ENCODE measurements around the gene GRM4.
"Not testable (repeated sequence)": the region's sequence is repeated elsewhere in the genome, so short reads cannot be mapped to it uniquely, and the experiment has no call there.

Gene GRM4

DNA sequence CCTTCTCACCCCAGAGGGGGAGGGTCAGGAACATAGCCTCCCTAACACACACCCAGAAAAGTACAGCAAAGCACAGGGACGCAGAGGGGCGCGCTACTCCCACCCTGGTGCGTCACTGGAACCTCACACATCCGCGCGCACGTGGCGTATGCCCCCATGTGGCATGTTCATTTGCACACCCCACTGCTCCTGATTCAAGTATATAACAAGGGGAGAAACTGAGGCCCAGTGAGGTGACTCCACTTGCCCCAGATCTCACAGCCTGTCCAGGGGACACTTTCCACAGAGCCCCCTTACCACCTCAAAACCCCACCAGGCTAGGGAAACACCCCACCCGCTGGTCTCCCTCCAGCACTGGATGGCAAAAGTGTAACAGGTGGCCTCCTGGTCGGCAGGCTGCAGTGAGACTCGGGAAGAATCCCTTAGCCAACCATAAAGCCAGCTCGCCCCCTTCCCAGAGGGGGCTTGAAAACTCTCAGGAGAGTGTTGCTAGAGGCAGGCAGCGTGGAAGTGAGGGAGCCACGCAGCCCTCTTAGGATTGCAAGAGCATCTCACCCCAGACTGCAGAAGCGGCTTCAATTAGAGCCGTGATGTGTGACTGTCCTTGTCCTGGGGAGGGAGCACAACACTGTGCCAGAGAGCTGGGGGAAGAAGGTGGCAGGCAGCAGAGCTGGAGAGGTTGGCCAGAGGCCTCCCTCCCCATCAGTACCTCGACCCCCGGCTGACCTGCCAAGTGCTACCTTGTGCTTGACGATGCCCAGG lies at the start of gene GRM4:
Gene GRM4 (minus strand): TSS at position 67 of the 762 bp plus-strand sequence. CDS start 12,591 bp downstream, outside the sequence.
- no peak for DNase-seq

DNA sequence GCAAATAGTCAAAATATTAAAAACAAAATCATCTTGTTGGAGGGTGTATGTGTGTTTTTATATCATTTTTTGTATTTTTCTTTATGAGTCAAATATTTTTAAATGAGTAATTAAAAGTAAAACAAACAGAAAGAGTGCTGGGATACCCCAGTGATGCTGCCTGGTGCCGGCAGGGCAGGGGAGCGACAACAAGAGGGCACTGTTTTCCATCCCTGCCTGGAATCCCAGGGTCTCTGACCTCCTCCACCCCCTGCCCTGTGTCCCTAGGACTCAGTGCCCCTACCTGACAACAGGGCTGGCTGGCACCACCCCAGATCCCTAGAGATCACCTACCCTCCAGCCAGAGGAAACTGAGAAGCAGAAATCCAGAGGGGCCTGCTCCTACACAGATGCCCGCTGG lies 48.9 kb upstream of the GRM4 start:
- no peak for DNase-seq

DNA sequence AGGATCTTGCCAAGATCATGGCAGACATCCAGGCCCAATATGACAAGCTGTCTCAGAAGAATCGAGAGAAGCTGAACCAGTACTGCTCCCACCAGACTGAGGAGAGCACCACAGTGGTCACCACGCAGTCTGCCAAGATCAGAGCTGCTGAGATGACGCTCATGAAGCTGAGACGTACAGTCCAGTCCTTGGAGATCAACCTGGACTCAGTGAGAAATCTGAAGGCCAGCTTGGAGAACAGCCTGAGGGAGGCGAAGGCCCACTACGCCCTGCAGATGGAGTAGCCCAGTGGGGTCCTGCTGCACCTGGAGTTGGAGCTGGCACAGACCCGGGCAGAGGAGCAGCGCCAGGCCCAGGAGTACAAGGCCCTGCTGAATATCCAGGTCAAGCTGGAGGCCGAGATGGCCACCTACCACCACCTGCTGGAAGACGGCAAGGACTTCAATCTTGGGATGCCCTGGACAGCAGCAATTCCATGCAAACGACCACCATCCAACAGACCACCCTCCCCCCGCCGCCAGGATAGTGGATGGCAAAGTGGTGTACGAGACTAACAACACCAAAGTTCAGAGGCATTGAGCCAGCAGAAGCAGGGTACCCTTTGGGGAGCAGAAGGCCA lies 44.7 kb upstream of the GRM4 start:
- no peak for DNase-seq

DNA sequence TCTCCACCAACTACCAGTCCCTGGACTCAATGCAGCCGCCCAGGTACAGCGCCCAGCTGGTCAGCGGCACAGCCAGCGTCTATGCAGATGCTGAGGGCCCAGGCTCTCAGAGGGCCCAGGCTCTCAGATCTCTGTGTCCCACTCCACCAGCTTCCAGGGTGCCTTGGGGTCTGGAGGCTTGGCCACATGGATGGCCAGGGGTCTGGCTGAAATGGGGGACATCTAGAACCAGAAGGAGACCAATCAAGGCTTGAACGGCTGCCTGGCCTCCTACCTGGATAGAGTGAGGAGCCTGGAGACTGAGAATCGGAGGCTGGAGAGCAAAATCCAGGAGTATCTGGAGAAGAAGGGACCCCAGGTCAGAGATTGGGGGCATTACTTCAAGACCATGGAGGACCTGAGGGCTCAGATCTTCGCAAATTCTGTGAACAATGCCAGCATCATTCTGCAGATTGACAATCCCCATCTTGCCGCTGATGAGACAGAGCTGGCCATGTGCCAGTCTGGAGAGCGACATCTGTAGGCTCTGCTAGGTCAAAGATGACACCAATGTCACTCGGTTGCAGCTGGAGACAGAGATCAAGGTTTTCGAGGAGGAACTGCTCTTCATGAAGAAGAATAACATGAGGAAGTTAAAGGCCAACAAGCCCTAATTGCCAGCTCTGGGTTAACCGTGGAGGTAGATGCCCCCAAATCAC lies 44.1 kb upstream of the GRM4 start:
- DNase-seq, result no peak

DNA sequence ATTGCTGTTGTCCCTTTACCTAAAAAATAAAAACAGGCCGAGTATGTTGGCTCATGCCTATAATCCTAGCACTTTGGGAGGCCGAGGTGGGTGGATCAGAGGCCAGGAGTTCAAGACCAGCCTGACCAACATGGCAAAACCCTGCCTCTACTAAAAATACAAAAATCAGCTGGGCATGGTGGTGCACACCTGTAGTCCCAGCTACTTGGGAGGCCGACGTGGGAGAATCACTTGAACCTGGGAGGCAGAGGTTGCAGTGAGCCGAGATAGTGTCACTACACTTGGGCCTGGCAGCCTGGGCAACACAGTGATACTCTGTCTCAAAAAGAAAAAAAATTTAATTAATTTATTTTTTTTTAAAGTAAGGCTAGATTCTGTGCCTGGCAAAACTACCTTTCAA lies 38.8 kb upstream of the GRM4 start:
- DNase-seq, result not testable (repeated sequence)

DNA sequence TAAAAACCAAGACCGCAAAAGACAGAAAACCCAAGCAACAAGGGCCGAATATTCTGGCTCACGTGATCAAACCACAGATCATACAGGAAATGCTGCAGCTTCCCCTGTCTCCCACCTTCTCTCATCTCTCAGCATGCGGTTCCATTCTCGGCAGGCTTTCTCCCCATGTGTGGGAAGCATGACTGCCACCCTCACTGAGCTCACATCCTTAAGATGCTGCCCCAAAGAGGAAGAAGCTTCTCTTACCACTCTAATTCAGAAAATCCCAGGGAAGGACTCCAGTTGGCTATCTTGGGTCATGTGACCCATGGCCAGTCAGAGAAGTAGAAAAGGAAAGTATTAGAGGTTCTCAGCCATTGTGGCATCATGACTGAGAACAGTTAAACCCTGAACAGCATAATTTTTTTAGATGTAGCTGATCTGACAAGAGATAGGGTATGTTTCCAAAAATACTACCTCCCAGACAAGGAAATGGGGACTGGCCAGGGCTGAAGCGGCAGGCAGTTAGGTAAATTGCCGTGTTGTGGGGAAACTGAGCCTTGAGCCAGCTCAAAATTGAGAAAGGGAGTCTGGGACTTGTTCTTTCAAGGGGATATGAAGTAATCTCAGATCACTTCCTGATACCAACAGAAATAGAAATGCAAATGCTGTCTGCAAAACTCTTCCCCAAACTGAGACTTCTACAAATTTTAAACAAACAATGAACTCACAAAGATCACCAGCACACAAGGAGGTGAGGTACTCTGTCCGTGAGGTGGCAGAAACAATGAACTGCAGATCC lies 37.1 kb upstream of the GRM4 start:
- no peak for DNase-seq

DNA sequence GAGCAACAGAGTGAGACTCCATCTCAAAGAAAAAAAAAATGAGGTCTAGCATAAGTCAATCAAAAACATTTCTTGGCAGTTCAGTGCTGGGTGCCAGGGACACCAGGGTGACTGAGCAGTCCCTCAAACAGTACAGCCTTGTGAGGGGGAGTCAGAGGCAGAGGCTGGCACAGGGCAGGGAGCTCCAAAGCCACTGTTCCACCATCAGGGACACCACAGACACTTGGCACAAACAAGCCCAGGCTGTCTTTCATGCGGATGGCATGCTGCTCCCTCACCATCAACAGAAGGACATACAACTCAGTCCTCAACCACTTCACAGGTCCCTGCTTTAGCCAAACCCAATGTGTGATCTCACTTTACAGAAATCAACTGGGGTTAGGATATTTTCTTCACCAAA lies 36.0 kb upstream of the GRM4 start:
- no peak for DNase-seq

DNA sequence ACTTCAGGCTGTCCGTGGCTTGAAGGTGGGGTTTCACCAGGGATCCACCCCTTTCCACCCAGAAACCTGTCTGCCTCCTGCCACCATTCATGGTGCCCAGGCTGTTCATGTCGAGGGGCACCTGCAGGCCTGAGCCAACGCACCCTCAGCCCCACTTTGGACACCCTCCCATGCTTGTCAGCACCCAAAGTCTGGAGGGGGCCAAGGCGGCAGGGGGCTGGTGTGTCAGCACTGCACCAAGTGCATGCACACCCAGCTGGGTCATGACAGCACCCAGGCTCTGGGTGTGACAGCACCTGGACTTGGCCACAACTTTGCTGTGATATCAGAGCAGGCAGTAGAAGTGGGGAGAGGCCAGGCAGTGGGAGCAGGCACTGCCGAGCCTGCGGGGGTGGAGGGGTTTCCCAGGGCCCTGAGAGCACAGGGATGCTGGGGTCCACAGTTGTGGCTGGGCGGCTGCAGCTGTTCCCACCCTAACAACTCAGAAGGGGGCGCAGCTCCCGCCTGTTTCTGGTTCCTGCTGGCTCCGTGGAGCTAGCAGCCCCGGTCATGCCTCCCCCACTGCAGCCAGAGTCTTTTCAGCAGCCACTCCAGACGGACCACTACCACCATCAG lies 33.3 kb upstream of the GRM4 start:
- no peak for DNase-seq

DNA sequence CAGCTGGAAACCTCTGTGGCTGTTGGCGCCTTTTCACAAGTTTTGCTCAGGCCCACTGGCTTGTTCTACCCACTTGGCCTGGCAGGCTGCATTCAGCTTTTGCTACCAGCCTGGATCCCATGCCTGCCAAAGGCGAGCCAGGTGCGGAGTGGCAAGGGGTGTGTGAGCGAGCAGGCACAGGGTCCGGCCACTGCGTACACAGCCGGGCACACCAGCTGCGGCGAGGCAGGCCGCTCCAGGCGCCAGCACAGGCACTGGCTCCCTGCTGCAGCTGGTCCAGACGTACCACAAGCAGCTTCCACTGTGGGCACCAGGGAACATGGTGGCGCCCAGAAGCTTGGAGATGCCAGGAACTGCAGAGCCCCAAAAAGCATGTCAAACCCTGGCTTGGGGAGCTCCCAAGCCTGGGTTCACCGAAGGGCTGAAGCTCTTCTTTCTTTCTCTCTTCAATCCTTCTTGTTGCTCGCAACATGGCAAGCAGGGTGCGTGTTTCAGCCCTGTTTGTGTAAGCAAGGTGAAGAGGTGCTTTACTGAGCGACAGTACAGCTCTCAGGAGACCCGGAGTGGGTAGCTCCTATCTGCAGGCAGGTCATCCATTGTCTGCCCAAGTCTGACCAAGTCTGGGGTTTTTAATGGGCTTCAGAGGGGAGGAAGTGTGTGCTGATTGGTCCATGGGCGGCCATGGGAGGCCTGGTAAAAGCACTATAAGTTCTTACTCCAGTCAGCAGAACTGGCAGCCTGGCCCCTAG lies 32.6 kb upstream of the GRM4 start:
- DNase-seq, result no peak

DNA sequence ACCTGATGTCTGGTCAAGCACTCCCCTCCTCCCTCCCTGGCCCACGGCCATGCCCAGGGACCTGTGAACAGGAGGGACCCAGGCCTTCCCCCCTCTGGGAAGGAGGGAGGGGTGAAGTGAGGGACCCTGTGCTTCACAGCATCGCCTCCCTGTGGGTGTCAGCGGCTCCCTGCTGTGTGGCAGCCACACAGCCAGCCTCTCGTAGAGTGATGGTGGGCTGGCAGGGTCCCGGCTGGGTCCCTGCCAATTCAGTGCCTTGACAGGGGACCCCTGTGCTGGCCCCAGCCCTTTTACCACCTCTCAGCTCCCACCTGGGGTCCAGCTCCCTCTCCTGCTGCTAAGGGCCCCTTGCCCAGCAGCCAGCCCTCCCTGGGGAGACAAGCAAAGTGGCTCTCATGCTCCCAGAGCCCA lies 31.3 kb upstream of the GRM4 start:
- no peak for DNase-seq

DNA sequence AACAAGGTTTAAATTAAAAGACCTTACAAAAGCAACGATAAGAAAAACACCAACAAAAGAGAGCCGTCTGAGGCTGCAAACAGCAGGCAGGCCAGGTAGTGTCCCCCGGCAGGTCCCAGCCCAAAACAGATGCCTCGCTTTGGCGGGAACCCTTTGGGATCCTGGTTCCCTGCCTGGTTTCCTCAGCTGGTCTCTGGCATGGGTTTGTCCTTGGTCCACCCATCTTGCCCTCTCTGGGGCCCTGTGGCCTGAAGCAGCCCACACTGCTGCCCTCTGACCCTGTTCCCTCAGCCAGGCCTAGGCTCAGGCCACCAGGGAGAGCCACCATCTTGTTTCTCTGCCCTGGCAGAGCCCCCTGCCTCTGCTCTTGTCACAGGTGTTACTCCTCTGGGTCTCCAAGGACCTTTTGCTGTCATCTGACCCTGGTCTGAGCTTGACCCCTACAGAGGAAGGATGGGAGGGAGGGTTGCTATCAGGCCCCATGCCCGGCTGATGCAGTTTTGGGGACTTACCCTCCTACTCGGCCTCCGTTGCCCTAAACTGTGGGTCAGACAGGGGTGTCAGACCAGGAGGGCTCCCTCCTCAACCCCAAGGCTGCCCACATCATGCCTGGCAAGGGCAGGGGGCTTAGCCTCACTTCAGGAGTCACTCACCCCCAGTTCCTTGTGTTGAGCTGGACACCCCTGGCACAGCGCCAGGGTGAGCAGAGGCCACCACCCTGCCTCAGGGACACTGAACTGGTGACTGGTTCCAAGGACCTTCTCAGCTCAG lies 30.6 kb upstream of the GRM4 start:
- DNase-seq, result no peak

DNA sequence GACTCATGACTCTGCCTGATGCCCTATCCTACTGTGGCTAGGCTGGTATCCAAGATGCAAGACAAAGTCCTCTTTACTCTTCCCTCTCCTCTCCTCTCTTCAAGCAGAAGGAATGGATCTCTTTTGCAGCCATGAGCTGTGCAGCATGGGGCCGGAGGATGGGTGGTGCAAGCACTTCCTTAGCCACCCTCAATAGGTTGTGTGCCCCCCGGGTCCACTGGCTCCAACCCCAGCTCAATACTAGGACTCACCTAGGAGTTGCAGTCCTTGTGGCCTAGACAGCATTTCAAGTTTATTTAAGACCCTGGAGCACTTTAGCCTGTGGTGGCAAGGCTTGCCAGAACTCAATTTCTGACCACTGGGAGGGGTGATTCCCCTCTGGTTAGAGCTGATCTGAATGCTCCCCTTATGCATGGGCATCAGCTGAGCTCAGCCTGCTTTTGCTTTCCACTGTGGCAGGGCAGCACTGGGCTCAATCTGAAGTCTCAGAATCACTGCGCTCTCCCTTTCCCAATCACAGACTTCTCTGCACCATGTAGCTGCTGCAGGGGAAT lies 29.0 kb upstream of the GRM4 start:
- DNase-seq, result no peak

DNA sequence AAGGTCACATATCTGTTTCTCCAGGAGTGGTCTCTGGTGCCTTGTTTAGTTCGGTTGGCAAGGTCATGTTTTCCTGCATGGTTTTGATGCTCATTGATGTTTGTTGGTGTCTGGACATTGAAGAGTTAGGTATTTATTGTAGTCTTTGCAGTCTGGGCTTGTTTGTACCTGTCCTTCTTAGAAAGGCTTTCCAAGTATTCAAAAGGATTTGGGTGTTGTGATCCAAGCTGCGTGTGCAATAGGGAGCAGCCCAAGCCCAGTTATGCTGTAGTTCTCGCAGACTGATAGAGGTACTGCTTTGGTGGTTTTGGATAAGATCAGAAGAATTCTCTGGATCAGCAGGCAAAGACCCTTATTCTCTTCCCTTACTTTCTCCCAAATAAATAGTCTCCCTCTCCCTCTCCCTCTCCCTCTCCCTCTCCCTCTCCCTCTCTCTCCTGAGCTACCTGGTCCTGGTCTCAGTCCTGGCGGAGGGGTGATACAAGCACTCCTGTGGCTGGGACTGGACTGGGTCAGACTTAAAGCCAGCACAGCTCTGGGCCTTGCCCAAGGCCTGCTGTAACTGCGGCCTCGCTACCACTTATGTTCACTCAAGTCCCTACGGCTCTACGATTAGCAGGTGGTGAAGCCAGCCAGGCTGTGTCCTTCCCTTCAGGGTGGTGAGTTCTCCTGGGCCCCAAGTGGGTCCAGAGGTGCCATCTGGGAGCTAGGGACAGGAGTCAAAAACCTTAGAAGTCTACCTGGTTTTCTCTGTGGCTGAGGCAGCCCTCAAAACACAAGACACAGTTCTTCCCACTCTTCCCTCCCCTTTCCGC lies 27.3 kb upstream of the GRM4 start:
- DNase-seq, result no peak

DNA sequence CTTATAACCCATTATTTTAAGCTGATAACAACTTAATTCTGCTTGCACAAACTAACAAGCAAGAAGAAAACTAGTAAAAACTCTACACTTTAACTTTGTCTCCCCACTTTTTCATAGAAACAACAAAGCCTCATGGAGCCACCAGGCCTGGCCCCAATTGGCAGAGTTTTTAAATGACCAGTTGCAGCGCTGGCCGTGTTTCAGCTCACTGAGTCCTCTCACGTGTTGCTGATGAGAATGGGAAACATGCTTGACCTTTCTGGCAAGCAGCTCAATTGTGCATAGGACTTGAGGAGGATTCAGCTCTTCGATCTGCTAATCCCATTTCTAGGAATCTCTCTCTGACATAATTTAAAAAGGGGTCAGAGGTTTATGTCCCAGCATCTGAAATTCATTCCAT lies 24.5 kb upstream of the GRM4 start:
- DNase-seq, result no peak

DNA sequence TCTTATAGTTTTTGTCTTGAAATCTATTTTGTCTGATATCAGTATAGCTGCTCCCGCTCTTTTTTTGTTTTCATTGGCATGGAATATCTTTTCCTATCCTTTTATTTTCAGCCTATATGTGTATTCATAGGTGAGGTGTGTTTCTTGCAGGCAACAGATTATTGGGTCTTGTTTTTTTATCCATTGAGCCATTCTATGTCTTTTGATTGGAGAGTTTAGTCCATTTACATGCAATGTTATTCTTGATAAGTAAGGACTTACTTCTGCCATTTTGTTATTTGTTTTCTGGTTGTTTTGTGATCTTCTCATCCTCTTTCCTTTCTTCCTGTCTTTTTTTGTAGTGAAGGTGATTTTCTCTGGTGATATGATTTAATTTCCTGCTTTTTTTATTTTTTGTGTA lies 24.0 kb upstream of the GRM4 start:
- DNase-seq, result no peak

DNA sequence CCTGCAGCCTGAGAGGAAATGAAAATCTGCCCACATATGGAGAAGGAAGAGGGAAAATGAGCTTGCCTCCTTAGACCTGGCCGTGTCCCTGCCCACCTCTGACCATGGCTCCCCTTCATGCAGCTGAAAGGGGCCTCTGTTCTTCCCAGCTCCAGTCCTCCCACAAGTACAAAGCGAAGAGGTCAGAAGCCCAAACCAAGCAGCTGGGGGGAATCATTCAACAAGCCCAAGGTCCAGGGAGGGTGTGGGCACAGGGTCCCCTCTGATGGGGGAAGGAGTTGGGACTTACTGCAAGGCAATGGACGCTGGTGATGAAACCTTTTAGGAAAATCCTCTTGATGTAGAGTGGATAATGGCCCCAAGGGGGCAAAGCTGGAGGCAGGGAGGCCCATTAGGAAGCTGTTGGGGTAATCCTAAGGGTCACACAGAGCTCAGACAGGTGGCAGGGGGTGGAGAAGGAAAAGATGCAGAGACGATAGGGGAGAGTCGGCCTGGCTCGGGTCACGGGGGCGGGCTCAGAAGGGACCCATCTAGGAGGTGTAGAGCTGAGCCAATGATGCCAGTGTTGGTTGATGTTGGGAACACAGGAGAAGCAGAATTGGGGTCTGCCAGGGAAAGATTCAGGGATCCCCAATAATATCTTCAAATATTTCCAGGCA lies 16.1 kb upstream of the GRM4 start:
- DNase-seq, result no peak

DNA sequence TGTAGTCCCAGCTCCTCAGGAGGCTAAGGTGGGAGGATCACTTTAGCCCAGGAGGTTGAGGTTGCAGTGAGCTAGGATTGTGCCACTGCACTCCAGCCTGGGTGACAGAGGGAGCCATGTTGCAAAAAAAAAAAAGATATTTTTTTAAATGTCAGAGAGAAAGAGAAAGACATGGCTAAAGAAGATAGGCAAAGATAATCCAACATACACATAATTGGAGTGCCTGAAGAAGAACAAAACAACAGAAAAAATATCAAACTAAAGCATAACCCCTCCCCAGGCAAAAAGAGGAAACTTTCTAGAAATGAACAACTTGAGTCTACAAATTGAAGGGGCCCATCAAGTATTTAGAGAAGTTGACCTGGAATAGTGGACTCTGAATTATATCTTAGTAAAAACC lies 14.0 kb upstream of the GRM4 start:
- DNase-seq, result no peak

DNA sequence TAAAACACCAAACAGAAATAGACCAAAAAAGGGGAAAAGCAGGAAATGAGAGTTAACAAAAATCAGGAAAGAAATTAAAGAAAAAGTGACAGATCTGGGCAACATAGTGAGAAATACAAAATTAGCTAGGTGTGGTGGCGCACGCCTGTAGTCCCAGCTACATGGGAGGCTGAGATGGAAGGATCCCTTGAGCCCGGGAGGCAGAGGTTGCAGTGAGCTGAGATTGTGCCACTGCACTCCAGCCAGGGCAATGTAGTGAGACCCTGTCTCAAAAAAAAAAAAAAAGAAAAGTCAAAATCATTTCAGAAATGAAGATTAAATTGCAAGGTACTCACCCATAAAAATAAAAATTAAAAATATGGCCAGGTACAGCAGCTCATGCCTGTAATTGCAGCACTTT lies 13.0 kb upstream of the GRM4 start:
- no peak for DNase-seq

DNA sequence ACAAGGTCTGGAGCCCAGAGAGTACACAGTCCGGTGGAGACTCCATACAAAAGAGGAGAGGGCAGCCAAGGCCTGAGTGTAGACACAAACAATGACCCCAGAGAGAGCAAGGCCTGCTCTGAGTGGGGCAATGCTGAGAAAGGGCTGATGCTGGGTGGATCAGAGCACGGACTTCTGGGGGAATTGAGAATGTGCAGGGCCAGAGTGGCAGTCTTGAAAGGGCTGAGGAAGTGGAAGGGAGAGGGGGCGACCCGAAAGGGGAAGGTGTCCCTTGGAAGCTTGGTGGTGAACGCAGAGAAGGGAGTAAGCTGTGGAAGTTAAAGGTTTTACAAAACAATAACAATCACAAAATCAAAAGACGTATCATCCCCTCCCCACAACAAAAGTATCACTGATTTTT lies 12.0 kb upstream of the GRM4 start:
- DNase-seq, result no peak
